Stomach (tissue), 4 donors: Measurements from ENCODE around the gene AMMECR1L.

ENCODE experiments used
- EP300 ChIP-seq: sonication (generic); formaldehyde crosslinking; IDR thresholded peaks from one replicate; pipeline ENCODE4 v1.6.1; 2017; ENCODE audit warnings: antibody characterized with exemption
- POLR2AphosphoS5 ChIP-seq, 3 donors: sonication (generic); formaldehyde crosslinking; IDR thresholded peaks; one replicate each; pipeline ENCODE4 v1.6.1; 2016; ENCODE audit warnings: antibody characterized with exemption in 3 of 3
- TF ChIP-seq, protein P1 (sequence below), 7 experiments: fragments of 450-650 bp in 4 of 7; fragments of 200-600 bp in 3 of 7; sonication (generic) in 3 of 7; IDR thresholded peaks; one replicate each; pipeline ENCODE4 v1.5.1; 2016 to 2019; ENCODE audit warnings: antibody characterized with exemption in 7 of 7, control low read depth in 2 of 7, mild to moderate bottlenecking in 1 of 7

DNA sequence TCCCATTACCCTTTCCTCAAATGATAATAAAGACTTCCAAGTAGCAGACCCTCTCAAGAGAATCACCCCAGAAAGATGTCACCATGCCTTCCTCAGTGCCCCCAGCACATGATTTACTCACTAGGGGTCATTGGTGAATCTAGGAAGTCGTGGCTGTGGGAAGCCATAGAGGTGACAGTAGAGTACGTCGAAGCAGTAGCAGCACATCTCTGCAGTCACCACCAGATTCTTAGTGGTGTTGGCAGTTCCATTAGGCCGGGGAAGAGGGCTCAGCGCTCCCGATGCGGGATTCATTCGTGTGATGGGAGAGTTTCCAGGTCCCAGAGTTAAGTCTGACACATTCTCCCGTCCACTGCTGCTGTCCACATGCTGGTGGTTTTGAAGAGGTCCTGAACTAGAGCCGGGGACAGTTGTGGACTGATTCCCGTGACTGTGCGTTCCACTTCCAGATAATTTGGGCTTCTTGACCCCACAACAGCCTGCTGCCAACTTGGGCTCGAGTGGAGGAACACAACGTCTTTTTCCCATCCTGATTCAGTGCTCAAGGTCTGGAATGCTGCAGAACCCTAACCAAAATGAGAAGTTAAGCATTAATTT, 12.0 kb downstream of the AMMECR1L start:
- TF ChIP-seq, protein P1, sequence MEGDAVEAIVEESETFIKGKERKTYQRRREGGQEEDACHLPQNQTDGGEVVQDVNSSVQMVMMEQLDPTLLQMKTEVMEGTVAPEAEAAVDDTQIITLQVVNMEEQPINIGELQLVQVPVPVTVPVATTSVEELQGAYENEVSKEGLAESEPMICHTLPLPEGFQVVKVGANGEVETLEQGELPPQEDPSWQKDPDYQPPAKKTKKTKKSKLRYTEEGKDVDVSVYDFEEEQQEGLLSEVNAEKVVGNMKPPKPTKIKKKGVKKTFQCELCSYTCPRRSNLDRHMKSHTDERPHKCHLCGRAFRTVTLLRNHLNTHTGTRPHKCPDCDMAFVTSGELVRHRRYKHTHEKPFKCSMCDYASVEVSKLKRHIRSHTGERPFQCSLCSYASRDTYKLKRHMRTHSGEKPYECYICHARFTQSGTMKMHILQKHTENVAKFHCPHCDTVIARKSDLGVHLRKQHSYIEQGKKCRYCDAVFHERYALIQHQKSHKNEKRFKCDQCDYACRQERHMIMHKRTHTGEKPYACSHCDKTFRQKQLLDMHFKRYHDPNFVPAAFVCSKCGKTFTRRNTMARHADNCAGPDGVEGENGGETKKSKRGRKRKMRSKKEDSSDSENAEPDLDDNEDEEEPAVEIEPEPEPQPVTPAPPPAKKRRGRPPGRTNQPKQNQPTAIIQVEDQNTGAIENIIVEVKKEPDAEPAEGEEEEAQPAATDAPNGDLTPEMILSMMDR (IDR thresholded peaks at IDR 0.05), result no peak
- TF ChIP-seq EP300 (no peak), POLR2AphosphoS5 (IDR thresholded peaks at IDR 0.05) (no peak)
